Heart left ventricle (tissue), 16 donors: ENCODE data around the gene ZDHHC14. TPM values are rescaled to one million over a fixed set of nuclear protein-coding genes. Genes with fewer than 3 reads are reported as not detected.
"Not testable (repeated sequence)": the region's sequence is repeated elsewhere in the genome, so short reads cannot be mapped to it uniquely, and the experiment has no call there.

Experiments used
- ATAC-seq, 4 donors: fragments of 200-7000 bp; cut with Tn5 transposase; one replicate each; pipeline ENCODE4 v1.9.1; 2020 to 2022; ENCODE audit warnings: moderate library complexity in 4 of 4, mild to moderate bottlenecking in 3 of 4, moderate number of reproducible peaks in 1 of 4
- DNase-seq, 5 donors: peaks; one replicate each; pipeline ENCODE4 v3.0.0-alpha.2; 2020
- H3K27ac ChIP-seq, 12 donors: fragments of 200-600 bp; sonication (generic) in 4 of 12; one replicate each; pipeline versions ENCODE4 v1.5.0 to v1.8.0; 2016 to 2022; ENCODE audit warnings: mild to moderate bottlenecking in 2 of 12
- H3K27me3 ChIP-seq, 9 donors: fragments of 200-600 bp; sonication (generic) in 2 of 9; one replicate each; pipeline versions ENCODE4 v1.5.1 to v1.8.0; 2016 to 2022; ENCODE audit warnings: mild to moderate bottlenecking in 3 of 9
- H3K36me3 ChIP-seq, 9 donors: fragments of 200-600 bp; sonication (generic) in 2 of 9; one replicate each; pipeline versions ENCODE4 v1.5.0 to v1.8.0; 2018 to 2022; ENCODE audit warnings: mild to moderate bottlenecking in 2 of 9
- H3K4me1 ChIP-seq, 12 donors: fragments of 200-600 bp; sonication (generic) in 4 of 12; one replicate each; pipeline versions ENCODE4 v1.5.0 to v1.8.0; 2016 to 2022; ENCODE audit warnings: mild to moderate bottlenecking in 3 of 12
- H3K4me3 ChIP-seq, 12 donors: fragments of 200-600 bp; sonication (generic) in 4 of 12; one replicate each; pipeline versions ENCODE4 v1.5.0 to v1.8.0; 2017 to 2022; ENCODE audit warnings: mild to moderate bottlenecking in 9 of 12, moderate library complexity in 4 of 12
- H3K9me3 ChIP-seq, 12 donors: fragments of 200-600 bp; sonication (generic) in 4 of 12; one replicate each; pipeline versions ENCODE4 v1.5.0 to v1.8.0; 2016 to 2022; ENCODE audit warnings: mild to moderate bottlenecking in 1 of 12
- POLR2A ChIP-seq, 2 donors: fragments of 450-650 bp; IDR thresholded peaks; one replicate each; pipeline ENCODE4 v1.6.1; 2017; ENCODE audit warnings: antibody characterized with exemption in 2 of 2, mild to moderate bottlenecking in 2 of 2, moderate library complexity in 2 of 2
- WGBS, 4 donors: extraction: QIAGEN DNeasy Blood & Tissue Kit in 2 of 4; methylation state at CpG; one replicate each; pipeline versions ENCODE4 v1.1.5 to v1.1.7; 2013 to 2018; 5-methylcytosine and 5-hydroxymethylcytosine counted together
- intact Hi-C, 10 donors: fragments of 100-400 bp; cut with DNase I; formaldehyde crosslinking; loops; one replicate each; pipeline versions ENCODE4 v1.11.1 to v1.14.2; 2022
- polyA plus RNA-seq, 2 donors: library from polyadenylated mRNA; stranded (reverse); fragments of 200-250 nt; gene quantifications; one replicate each; pipeline ENCODE4 v1.2.3, GENCODE V29; 2013
- total RNA-seq, 9 donors: library from RNA; depleted of rRNA in 2 of 9; stranded (reverse); fragments of >200 nt in 2 of 9; fragmentation: NEBNext Ultra II Directional in 3 of 9; extraction: Animal tissue kit (Norgen Biotek cat#: 25700) in 3 of 9; gene quantifications; one replicate each; pipeline versions ENCODE4 v1.1.0 to v1.2.4, GENCODE V29; 2016 to 2023
- TF ChIP-seq, protein P1 (sequence below), 12 donors: fragments of 200-600 bp; sonication (generic) in 4 of 12; IDR thresholded peaks; one replicate each; pipeline versions ENCODE4 v1.5.0 to v1.8.0; 2018 to 2022; ENCODE audit warnings: antibody characterized with exemption in 12 of 12, mild to moderate bottlenecking in 5 of 12
- donor health status: ischemic (EF 13 %, LVEDD 7.1; RV severe dilation, severe dysfunction).
- donor health status: healthy with polysubstance abuse.
- donor health status: DM: no; HTN: yes; CAD: no.
- donor health status: DM: no; HTN: no; CAD: no.
- donor health status: ischemic (EF 25% LVEDD 6.9; RV normal size, moderate dysfunction).
- donor health status: ischemic (EF 25% LVEDD 5.7; RV mildly dilated, moderate dysfunction).
- donor health status: healthy.
- donor health status: DM: yes; HTN: yes; CAD: no.
- donor health status: ischemic (EF 35%, LVEDD 5.7; RV mildly dilated, moderate dysfunction).
- donor health status: nonischemic (EF 11% LVEDD 7.7; RV severe dilation, severe dysfunction).
- donor health status: DM: yes; HTN: yes; CAD: no.
- donor health status: PGD.
- donor health status: ischemic (EF 29% LVEDD 5.4; RV normal size, mild dysfunction).
- donor health status: nonischemic (EF 23%, LVEDD 6.1; RV moderate dilation, normal function).

ZDHHC14 gene
- total and polyA plus RNA-seq, 11 donors: 7.0 to 25.8 (median 15.4) TPM

DNA sequence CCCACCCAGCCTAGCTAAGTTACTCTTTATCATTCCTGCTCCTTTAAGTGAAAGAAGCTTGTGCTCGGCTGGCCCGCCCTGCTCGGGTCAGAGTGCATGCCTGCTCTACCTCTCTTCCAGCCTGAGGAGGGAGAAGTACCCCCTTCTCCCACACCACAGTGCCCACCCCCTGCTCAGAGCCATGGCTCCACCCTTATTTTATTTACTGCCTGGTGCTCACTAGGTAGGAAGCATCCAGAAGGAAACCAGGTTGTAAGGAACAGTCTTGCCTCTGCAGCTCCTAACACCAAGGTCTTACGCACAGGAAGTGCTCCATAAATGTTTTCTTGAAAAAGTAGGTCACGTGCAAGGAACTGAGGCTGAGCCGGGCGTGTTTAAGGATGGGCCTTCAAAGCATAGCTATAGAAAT, 336.4 kb downstream of the ZDHHC14 start:
- intact Hi-C loops: no loop called here
- DNase-seq (no peak), ATAC-seq (no peak)
- TF ChIP-seq, protein P1, sequence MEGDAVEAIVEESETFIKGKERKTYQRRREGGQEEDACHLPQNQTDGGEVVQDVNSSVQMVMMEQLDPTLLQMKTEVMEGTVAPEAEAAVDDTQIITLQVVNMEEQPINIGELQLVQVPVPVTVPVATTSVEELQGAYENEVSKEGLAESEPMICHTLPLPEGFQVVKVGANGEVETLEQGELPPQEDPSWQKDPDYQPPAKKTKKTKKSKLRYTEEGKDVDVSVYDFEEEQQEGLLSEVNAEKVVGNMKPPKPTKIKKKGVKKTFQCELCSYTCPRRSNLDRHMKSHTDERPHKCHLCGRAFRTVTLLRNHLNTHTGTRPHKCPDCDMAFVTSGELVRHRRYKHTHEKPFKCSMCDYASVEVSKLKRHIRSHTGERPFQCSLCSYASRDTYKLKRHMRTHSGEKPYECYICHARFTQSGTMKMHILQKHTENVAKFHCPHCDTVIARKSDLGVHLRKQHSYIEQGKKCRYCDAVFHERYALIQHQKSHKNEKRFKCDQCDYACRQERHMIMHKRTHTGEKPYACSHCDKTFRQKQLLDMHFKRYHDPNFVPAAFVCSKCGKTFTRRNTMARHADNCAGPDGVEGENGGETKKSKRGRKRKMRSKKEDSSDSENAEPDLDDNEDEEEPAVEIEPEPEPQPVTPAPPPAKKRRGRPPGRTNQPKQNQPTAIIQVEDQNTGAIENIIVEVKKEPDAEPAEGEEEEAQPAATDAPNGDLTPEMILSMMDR (IDR thresholded peaks at IDR 0.05): no peak
- no peak for TF ChIP-seq POLR2A (IDR thresholded peaks at IDR 0.05)
- peaks cover 0 to 33% (median 18%) of the 10 kb centered on the region in 12 donors for H3K4me1 ChIP-seq
- no peaks in the 10 kb centered on the region for H3K27me3 ChIP-seq
- H3K9me3 ChIP-seq: no peaks in the 10 kb centered on the region
- H3K4me3 ChIP-seq: no peak overlapping the region
- 84 to 97% (median 92%) methylated on average over 7 of the region's 7 CpGs for WGBS, 4 donors
- H3K36me3 ChIP-seq: no peaks in the 10 kb centered on the region
- H3K27ac ChIP-seq: no peak overlapping the region

DNA sequence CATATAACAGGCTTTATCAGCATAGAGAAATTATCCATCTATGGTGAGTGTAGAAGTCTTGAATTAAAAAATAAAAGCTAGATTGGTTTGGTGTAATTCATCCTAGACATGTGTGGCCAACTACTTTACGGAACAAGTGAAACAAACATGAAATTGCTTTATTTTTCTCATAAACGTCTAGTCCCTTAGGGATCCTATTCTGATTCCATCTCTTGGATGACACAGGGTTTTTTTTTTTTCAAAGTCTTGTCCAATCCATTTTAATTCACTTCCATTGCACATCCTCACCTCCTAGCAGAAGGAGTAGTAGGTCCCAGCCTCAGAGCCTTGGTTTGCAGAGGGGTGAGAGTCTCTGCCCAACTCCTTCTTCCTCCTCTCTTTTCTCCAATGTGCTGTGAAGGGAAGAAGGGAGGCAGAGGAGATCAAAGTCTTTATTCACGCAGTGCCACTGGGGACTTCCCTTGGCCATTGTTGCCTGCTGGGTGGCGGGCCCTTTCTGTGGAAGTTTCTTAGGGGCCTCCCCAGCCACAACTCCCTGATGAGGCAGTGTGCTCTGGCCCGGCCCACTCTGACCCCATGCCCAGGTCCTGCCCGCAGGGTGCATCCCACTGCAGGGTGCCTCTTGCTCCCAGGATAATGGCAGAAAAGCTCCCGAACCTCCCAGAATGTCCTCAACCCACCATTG, 337.7 kb downstream of the ZDHHC14 start:
- TF ChIP-seq, protein P1 (IDR thresholded peaks at IDR 0.05): no peak
- no peak for TF ChIP-seq POLR2A (IDR thresholded peaks at IDR 0.05)
- no peaks in the 10 kb centered on the region for H3K36me3 ChIP-seq
- H3K4me1 ChIP-seq: peaks cover 0 to 31% (median 15%) of the 10 kb centered on the region in 12 donors
- intact Hi-C loops: no loop called here
- no peak overlapping the region for H3K4me3 ChIP-seq
- no peak overlapping the region for H3K27ac ChIP-seq
- H3K9me3 ChIP-seq: peaks cover 0 to under 1% (median 0%) of the 10 kb centered on the region in 12 donors
- 75 to 84% (median 80%) methylated on average over 7 of the region's 7 CpGs for whole genome bisulfite sequencing, 4 donors
- no peaks in the 10 kb centered on the region for H3K27me3 ChIP-seq
- DNase-seq (no peak), ATAC-seq (no peak)

DNA sequence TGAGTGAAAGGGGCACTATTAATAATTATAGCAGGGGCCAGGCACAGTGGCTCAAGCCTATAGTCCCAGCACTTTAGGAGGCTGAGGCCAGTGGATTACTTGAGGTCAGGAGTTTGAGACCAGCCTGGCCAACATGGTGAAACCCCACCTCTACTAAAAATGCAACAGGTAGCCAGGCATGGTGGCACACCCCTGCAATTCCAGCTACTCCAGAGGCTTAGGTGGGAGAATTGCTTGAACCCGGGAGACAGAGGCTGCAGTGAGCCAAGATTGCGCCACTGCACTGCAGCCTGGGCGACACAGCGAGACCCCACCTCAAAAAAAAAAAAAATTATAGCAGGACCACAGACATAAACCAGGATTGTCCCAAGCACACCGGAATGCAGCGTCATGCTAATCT, 340.0 kb downstream of the ZDHHC14 start:
- Histone ChIP-seq H3K4me1 (peaks cover 0 to 18% (median 4%) of the 10 kb centered on the region in 12 donors), H3K9me3 (peaks cover 0 to 23% (median 10%) of the 10 kb centered on the region in 12 donors)
- WGBS, 4 donors: 95 to 99% (median 98%) methylated on average over 6 of the region's 6 CpGs
- H3K27me3 ChIP-seq, intact Hi-C loops, DNase-seq, H3K27ac ChIP-seq, H3K4me3 ChIP-seq, H3K36me3 ChIP-seq, ATAC-seq: not testable (repeated sequence)

DNA sequence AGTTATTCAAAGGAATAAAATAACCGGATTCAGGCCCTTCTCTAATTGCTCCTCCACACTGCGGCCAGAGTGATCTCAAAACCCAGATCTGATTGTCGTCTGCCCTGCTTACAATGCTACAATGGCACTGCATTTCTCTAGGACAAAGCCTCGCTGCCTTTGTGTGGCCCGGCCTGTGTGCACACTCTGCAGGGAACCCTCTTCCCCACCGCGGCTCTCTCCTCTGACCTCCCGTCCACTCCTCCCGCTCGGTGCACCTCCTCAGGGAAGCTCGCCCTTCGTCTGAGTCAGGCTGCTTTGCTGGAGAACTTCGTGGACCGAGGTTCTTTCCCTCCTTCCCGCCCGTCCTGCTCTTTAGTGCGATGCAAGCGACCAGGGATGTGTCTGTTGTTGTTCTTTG, 340.4 kb downstream of the ZDHHC14 start:
- Histone ChIP-seq H3K4me1 (peaks cover 0 to 17% (median 3%) of the 10 kb centered on the region in 12 donors), H3K36me3 (no peaks in the 10 kb centered on the region), H3K27ac (no peak overlapping the region), H3K4me3 (no peak overlapping the region), H3K9me3 (peaks cover 0 to 25% (median 10%) of the 10 kb centered on the region in 12 donors), H3K27me3 (no peaks in the 10 kb centered on the region)
- ATAC-seq: no peak
- DNase-seq: no peak
- TF ChIP-seq, protein P1 (IDR thresholded peaks at IDR 0.05): no peak
- no peak for TF ChIP-seq POLR2A (IDR thresholded peaks at IDR 0.05)
- intact Hi-C loops: no loop called here
- WGBS, 4 donors: 94 to 95% (median 94%) methylated on average over 18 of the region's 18 CpGs
